ENCODE results near the gene SYNGR3.

DNA sequence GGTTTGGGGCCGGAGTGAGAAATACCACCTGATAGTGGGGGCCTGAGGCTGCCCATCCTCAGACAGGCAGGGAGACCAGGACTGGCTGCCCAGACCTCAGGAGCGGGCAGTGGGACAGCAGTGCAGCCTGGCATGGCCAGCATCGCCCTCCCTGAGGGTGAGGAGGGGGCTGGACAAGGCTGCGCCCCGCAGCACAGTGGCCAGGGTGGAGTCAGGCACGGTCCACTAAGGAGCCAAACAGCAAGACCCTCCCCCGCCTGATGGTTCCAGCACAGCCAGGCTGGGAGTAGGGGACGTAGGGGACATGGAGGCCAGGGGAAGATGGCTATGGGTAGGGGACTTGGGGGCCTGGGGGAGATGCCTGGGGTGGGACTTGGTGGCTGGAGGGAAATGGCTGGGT is 16.5 kb downstream of the SYNGR3 start:
- TF ChIP-seq SMC3 (conservative IDR thresholded peaks at IDR 0.05; ENCODE audit: poor library complexity) (no peak), EZH2 (IDR thresholded peaks at IDR 0.05; ENCODE audit: borderline replicate concordance, insufficient read depth, low read length, poor library complexity, severe bottlenecking) (no peak)
